ENCODE data around the gene PLA2R1.
A peak's percentile ranks its signal among the peaks of the same experiment; 100 is the strongest.

The PLA2R1 gene

GRCh38 chr2:160077912-160078810 is 15.7 kb upstream of the PLA2R1 start:
- Mint-ChIP-seq H3K4me1 (ENCODE audit: low read depth) (no peaks in the 10 kb centered on the region), H3K36me3 (ENCODE audit: low read depth) (no peaks in the 10 kb centered on the region), H3K9me3 (peaks cover 4% of the 10 kb centered on the region), H3K27ac (no peak overlapping the region), H3K27me3 (peaks cover 2% of the 10 kb centered on the region), H3K4me3 (no peak overlapping the region)
- DNase-seq = no peak

- Mint-ChIP-seq H3K27ac (no peak overlapping the region), H3K36me3 (ENCODE audit: low read depth) (no peaks in the 10 kb centered on the region), H3K4me1 (ENCODE audit: low read depth) (no peaks in the 10 kb centered on the region), H3K27me3 (peaks cover 2% of the 10 kb centered on the region), H3K4me3 (no peak overlapping the region), H3K9me3 (no peaks in the 10 kb centered on the region)
- no peak for DNase-seq
Observed at GRCh38 chr2:160076914-160077313, 14.5 kb upstream of the PLA2R1 start.

DNA sequence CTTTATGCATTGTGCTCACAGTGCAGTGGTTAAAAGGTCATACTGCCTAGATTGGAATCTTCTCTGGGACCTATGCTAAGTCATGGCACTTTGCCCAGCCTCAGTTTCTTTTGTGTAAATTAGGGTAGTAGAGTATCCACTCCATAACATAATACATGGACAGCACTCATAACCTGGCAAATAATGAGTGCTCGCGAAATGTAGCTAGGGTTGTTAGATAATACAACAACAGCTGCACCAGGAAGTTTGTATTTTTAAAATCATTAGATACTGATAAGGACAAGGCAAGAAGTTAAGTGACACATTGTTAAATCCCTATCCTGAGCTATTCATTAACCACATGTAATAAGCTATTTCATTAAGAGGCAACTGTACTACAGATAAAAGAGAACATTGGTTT is 13.8 kb upstream of the PLA2R1 start:
- Mint-ChIP-seq H3K4me1 (ENCODE audit: low read depth) (no peaks in the 10 kb centered on the region), H3K27ac (no peak overlapping the region), H3K4me3 (no peak overlapping the region), H3K27me3 (peaks cover 3% of the 10 kb centered on the region), H3K36me3 (ENCODE audit: low read depth) (no peaks in the 10 kb centered on the region), H3K9me3 (no peaks in the 10 kb centered on the region)
- no peak for DNase-seq

DNA sequence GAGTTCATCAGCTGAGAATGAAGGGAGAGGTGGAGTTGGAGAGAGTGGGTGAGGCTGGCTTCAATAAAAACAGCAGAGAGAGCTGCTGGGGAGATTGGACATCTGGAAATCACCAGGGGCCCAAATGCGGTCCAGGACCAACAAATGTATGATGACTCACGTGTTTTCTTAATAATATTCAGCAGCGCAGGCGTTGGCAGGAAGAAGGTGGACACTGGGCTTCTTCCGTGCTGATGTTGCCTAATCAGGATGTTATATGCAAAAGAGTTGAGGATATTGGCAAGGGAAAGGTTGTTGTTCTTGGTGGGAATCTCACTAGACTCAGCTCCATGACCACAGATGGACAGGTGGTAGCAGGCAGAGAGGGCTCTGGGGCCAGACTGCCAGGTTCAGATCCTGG is 12.8 kb upstream of the PLA2R1 start:
- no peak for DNase-seq
- Mint-ChIP-seq H3K27ac (no peak overlapping the region), H3K4me3 (no peak overlapping the region), H3K27me3 (peaks cover 5% of the 10 kb centered on the region), H3K9me3 (no peaks in the 10 kb centered on the region), H3K4me1 (ENCODE audit: low read depth) (no peaks in the 10 kb centered on the region), H3K36me3 (ENCODE audit: low read depth) (no peaks in the 10 kb centered on the region)

- Mint-ChIP-seq H3K9me3 (peaks cover 4% of the 10 kb centered on the region), H3K36me3 (ENCODE audit: low read depth) (no peaks in the 10 kb centered on the region), H3K27ac (no peak overlapping the region), H3K4me3 (no peak overlapping the region), H3K27me3 (peaks cover 5% of the 10 kb centered on the region), H3K4me1 (ENCODE audit: low read depth) (no peaks in the 10 kb centered on the region)
- DNase-seq = no peak
Observed at GRCh38 chr2:160073284-160073888, 11.0 kb upstream of the PLA2R1 start.

DNA sequence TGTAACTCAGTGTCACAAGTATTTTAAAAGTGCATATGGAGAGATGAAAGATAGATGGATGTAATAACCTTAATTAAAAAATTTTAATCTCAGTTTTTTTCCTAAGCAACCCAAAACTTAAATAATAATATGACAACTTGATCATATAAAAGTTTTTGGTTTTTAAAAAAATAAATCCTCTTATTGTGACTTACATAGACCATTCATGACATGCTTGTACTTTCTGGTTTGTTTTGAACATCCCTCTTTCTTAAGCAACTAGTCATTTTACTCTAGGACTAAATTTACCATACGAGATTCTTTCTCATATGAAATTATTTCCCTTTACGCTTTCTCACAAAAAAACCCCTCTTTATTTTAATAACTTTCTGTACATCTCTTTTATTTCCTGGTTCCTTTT is 6.5 kb upstream of the PLA2R1 start:
- no peaks in the 10 kb centered on the region for H3K4me1 Mint-ChIP-seq (ENCODE audit: low read depth)
- no peak overlapping the region for H3K4me3 Mint-ChIP-seq
- no peaks in the 10 kb centered on the region for H3K36me3 Mint-ChIP-seq (ENCODE audit: low read depth)
- H3K9me3 Mint-ChIP-seq = peaks cover 6% of the 10 kb centered on the region
- no peak for DNase-seq
- H3K27ac Mint-ChIP-seq = no peak overlapping the region
- peaks cover 28% of the 10 kb centered on the region for H3K27me3 Mint-ChIP-seq

DNA sequence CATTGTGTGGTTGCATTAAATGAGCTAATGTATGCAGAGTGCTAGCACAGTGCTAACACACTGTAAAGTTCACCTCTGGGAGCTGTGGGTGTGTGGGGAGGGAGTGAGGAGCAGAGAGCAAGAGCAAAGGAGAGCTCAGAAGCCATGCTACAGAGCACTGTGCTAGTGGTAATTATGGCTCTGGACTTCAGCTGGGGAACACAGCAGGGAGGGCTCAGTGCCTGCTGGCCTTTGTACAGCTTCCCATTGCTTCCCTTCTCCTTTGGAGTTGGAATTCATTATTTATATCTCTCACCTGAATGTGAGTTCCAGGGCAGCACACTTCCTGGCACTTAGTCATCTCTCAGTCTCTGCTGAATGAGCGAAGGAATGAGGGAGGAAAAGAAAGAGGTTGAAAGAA is 2.5 kb upstream of the PLA2R1 start:
- Mint-ChIP-seq H3K4me3 (no peak overlapping the region), H3K9me3 (peaks cover 6% of the 10 kb centered on the region), H3K36me3 (ENCODE audit: low read depth) (no peaks in the 10 kb centered on the region), H3K4me1 (ENCODE audit: low read depth) (peaks cover 7% of the 10 kb centered on the region), H3K27me3 (peaks cover 60% of the 10 kb centered on the region), H3K27ac (no peak overlapping the region)
- no peak for DNase-seq

DNA sequence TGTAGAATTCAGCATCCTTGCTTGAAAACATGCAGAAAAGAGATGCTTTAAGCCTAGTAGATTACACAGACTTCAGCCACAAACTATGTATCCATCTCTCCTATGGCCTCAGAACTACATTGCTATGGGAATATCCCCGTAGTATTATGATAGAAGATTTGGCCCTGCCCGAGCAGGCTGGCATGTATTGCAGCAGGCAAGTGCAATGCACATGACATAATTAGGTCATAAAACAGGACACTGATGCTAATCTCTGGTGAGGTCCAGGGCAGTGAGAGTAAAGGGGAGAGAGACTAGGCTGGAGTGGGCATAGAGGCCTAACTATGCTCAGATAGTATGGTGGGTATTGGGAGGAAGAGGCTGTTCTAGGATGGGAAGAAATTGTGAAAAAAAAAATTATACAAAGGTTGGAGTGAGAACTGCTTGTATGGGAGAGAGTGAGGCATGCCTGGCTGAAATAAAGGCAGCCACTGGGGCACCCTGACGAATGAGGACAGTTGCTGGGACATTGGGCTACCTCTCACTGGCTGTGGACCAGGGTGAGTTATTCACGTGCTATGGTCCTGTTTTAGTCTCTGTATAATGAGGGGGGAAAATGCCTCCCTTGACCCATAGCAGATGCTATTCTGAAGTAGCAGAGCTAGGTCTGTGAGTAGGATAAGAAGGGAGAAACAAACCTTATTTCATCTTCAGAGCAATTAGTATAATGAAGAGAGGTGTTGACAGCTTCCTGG is 1.6 kb upstream of the PLA2R1 start:
- Mint-ChIP-seq H3K27ac (no peak overlapping the region), H3K27me3 (peaks cover 69% of the 10 kb centered on the region), H3K36me3 (ENCODE audit: low read depth) (no peaks in the 10 kb centered on the region), H3K9me3 (peaks cover 6% of the 10 kb centered on the region), H3K4me1 (ENCODE audit: low read depth) (peaks cover 7% of the 10 kb centered on the region), H3K4me3 (no peak overlapping the region)
- no peak for DNase-seq

GRCh38 chr2:160063271-160063670 is 856 bp upstream of the PLA2R1 start:
- peaks cover 2% of the 10 kb centered on the region for H3K9me3 Mint-ChIP-seq

DNA sequence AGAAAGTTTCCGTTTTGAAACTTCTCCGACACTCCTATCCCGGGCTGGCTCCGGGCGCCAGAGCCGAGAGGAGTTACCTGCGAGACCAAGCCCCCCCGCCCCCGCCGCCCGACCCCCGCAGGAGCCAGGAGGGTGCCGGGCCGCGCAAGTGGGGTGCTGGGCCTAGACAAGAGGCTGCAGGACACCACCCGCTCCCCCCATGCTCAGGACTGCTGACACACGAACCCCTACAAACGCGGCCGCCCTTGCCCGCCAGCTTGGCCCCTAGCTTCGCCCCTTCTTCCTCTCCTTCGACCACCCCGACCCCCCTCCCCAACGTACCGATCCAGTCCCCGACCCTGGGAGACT is 497 bp downstream of the PLA2R1 start:
- Mint-ChIP-seq H3K36me3 (ENCODE audit: low read depth) (no peaks in the 10 kb centered on the region), H3K27ac (no peak overlapping the region), H3K4me1 (ENCODE audit: low read depth) (peaks cover 7% of the 10 kb centered on the region), H3K9me3 (no peaks in the 10 kb centered on the region), H3K4me3 (peak overlapping the region; percentile 60), H3K27me3 (peaks cover 82% of the 10 kb centered on the region)
- no peak for DNase-seq

More at GRCh38 chr2:160063271-160063670, 856 bp upstream of the PLA2R1 start:
- Mint-ChIP-seq H3K36me3 (ENCODE audit: low read depth) (no peaks in the 10 kb centered on the region), H3K27ac (no peak overlapping the region), H3K4me3 (peak overlapping the region; percentile 67), H3K27me3 (peaks cover 73% of the 10 kb centered on the region), H3K4me1 (ENCODE audit: low read depth) (peaks cover 7% of the 10 kb centered on the region)
- DNase-seq = no peak

DNA sequence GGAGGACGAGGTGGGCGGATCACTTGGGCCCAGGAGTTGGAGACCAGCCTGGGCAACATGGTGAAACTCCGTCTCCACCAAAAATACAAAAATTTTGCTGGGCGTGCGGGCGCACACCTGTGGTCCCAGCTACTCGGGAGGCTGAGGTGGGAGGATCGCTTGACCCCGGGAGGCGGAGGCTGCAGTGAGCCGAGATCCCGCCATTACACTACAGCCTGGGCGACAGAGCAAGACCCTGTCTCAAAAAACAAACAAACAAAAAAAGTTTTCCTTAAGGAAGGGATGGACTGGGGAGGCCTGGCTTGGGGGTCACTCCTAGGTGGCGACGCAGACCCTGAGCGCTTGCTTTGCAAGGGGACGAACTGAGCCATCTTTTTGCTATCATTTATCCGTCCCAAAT is 882 bp downstream of the PLA2R1 start:
- Mint-ChIP-seq H3K27ac (no peak overlapping the region), H3K4me1 (ENCODE audit: low read depth) (peaks cover 7% of the 10 kb centered on the region), H3K36me3 (ENCODE audit: low read depth) (no peaks in the 10 kb centered on the region), H3K4me3 (no peak overlapping the region), H3K9me3 (no peaks in the 10 kb centered on the region), H3K27me3 (peaks cover 82% of the 10 kb centered on the region)
- DNase-seq = no peak

DNA sequence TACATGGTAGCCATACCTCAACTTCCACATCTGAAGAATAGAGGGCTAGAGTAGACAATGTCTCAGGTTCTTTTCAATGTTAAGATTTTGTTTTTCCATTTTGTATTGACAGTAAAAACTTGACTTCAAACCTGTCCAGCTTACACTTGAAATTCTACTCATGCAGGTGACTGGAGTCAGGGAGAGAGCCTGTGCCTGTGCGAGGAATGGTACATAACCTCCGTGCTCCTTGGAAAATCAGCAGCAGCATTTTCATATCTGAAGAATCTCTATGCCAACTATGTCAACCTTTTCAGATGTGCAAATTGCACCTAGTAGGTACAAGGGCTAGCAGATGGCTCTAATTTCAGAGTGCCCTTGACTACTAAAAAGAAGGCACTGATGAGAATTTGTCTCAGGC is 2.1 kb downstream of the PLA2R1 start:
- no peaks in the 10 kb centered on the region for H3K9me3 Mint-ChIP-seq
- no peak overlapping the region for H3K4me3 Mint-ChIP-seq
- H3K27ac Mint-ChIP-seq = no peak overlapping the region
- peaks cover 7% of the 10 kb centered on the region for H3K4me1 Mint-ChIP-seq (ENCODE audit: low read depth)
- peaks cover 73% of the 10 kb centered on the region for H3K27me3 Mint-ChIP-seq
- no peak for DNase-seq
- no peaks in the 10 kb centered on the region for H3K36me3 Mint-ChIP-seq (ENCODE audit: low read depth)

- Mint-ChIP-seq H3K4me3 (no peak overlapping the region), H3K4me1 (ENCODE audit: low read depth) (peaks cover 1% of the 10 kb centered on the region), H3K9me3 (no peaks in the 10 kb centered on the region), H3K27ac (no peak overlapping the region), H3K36me3 (ENCODE audit: low read depth) (no peaks in the 10 kb centered on the region), H3K27me3 (peaks cover 58% of the 10 kb centered on the region)
- DNase-seq = no peak
Observed at GRCh38 chr2:160057356-160057755, 5.1 kb downstream of the PLA2R1 start.

DNA sequence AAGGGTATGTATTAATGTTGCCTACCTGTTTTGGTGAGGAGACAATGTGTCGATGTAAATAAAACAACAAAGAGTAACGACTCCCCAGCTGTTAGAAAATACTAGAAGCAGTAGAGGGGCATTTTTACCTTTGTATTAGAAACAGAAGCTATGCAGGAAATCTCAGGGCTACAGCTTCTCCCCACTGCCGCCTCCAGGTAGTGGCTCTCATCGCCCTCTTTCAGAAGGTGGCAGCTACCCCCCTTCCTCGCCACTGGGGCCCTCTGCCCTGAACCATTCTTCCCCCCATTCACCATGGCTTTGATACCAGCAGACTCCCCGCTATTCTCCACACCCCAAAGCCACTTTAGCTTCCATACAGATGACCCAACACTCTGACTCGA is 6.7 kb downstream of the PLA2R1 start:
- DNase-seq = no peak
- no peaks in the 10 kb centered on the region for H3K36me3 Mint-ChIP-seq (ENCODE audit: low read depth)

More for the DNA sequence above, 6.7 kb downstream of the PLA2R1 start:
- H3K27me3 Mint-ChIP-seq = peaks cover 56% of the 10 kb centered on the region
- H3K4me1 Mint-ChIP-seq (ENCODE audit: low read depth) = peaks cover 1% of the 10 kb centered on the region
- no peaks in the 10 kb centered on the region for H3K9me3 Mint-ChIP-seq
- no peak overlapping the region for H3K27ac Mint-ChIP-seq
- H3K4me3 Mint-ChIP-seq = no peak overlapping the region
